Measurements from ENCODE around the gene SORBS2.

DNA sequence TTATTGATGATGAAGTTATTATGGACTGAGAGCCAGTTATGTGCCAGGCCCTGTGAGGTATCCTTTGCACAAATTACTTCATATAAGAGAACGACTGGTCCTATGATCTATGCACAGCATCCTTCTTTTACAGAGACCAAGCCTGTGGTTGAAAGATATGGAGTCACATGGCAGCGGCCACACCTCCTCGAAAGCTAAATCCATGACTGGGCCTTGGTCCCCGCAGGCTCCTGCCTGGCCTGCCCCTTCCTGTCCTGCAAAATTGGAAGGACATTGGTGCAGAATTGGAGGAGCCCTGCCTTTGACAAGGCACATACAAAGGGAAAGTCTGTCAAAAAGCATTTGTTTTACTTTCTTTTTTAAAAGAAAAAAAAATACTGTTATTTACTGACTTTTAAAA lies 18.3 kb downstream of the SORBS2 start:
- TF ChIP-seq, protein P1, sequence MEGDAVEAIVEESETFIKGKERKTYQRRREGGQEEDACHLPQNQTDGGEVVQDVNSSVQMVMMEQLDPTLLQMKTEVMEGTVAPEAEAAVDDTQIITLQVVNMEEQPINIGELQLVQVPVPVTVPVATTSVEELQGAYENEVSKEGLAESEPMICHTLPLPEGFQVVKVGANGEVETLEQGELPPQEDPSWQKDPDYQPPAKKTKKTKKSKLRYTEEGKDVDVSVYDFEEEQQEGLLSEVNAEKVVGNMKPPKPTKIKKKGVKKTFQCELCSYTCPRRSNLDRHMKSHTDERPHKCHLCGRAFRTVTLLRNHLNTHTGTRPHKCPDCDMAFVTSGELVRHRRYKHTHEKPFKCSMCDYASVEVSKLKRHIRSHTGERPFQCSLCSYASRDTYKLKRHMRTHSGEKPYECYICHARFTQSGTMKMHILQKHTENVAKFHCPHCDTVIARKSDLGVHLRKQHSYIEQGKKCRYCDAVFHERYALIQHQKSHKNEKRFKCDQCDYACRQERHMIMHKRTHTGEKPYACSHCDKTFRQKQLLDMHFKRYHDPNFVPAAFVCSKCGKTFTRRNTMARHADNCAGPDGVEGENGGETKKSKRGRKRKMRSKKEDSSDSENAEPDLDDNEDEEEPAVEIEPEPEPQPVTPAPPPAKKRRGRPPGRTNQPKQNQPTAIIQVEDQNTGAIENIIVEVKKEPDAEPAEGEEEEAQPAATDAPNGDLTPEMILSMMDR (IDR thresholded peaks at IDR 0.05; ENCODE audit: control extremely low read depth in 1 of 3, insufficient read depth in 1 of 3, low read depth in 1 of 3, low read length in 3 of 3) = no peak
- TF ChIP-seq TAF1 (IDR thresholded peaks at IDR 0.05; ENCODE audit: low read depth, low read length) = no peak
- no peak for TF ChIP-seq CEBPB (IDR thresholded peaks at IDR 0.05; ENCODE audit: low read depth, low read length)
- no peak for TF ChIP-seq POLR2A (IDR thresholded peaks at IDR 0.05; ENCODE audit: control extremely low read depth in 1 of 2, low read depth in 2 of 2, low read length in 2 of 2)
